ENCODE measurements around the gene HABP2. TPM values are rescaled to one million over a fixed set of nuclear protein-coding genes. Genes with fewer than 3 reads are reported as not detected.

The HABP2 gene
- total RNA-seq, 1 experiment from 2014 or later, result 0.09 TPM

- no peak for DNase-seq (ENCODE audit: low spot score)
- ChIA-PET CTCF (interaction anchor here (1.1 kb wide), 1 partner anchor 131 kb away, joined by 3 read pairs; no protein-coding TSS in a partner anchor), POLR2A (no interaction called here)
- no peak for ATAC-seq
- Mint-ChIP-seq H3K9me3 (peaks cover 9% of the 10 kb centered on the region), H3K4me1 (0 out of 2 replicates have a peak, but pooled peaks cover 2% of the 10 kb centered on the region), H3K27ac (no peak overlapping the region), H3K36me3 (peaks cover 5% of the 10 kb centered on the region), H3K27me3 (ENCODE audit: low read depth) (peaks cover 7% of the 10 kb centered on the region), H3K4me3 (no peak overlapping the region)
- TF ChIP-seq RELA (CRISPR knock-in tag; IDR thresholded peaks at IDR 0.05; ENCODE audit: borderline replicate concordance), result no peak
- TF ChIP-seq OVOL2 (CRISPR knock-in tag; IDR thresholded peaks at IDR 0.05; ENCODE audit: borderline replicate concordance), result no peak
- TF ChIP-seq NFATC4 (CRISPR knock-in tag; IDR thresholded peaks at IDR 0.05), result no peak
These were observed 36.8 kb upstream of the HABP2 start for GRCh38 chr10:113516061-113516460.

GRCh38 chr10:113517165-113517900 is 35.5 kb upstream of the HABP2 start:
- TF ChIP-seq OVOL2 (CRISPR knock-in tag; IDR thresholded peaks at IDR 0.05; ENCODE audit: borderline replicate concordance), result no peak
- TF ChIP-seq CDX4 (CRISPR knock-in tag; IDR thresholded peaks at IDR 0.05; ENCODE audit: borderline replicate concordance), result no peak
- TF ChIP-seq PRRX2 (CRISPR knock-in tag; IDR thresholded peaks at IDR 0.05), result no peak
- TF ChIP-seq E2F4 (CRISPR knock-in tag; IDR thresholded peaks at IDR 0.05; ENCODE audit: borderline replicate concordance, low read depth), result no peak
- TF ChIP-seq FOXJ3 (CRISPR knock-in tag; IDR thresholded peaks at IDR 0.05; ENCODE audit: borderline replicate concordance), result no peak
- no peak for TF ChIP-seq NR3C1 (CRISPR knock-in tag; conservative IDR thresholded peaks at IDR 0.05; ENCODE audit: low read depth)
- TF ChIP-seq FOXP4 (CRISPR knock-in tag; IDR thresholded peaks at IDR 0.05), result no peak
- no peak for TF ChIP-seq ZNF423 (CRISPR knock-in tag; IDR thresholded peaks at IDR 0.05)
- no peak for TF ChIP-seq NFYB (CRISPR knock-in tag; conservative IDR thresholded peaks at IDR 0.05; ENCODE audit: low read depth)
- TF ChIP-seq ZBTB21 (CRISPR knock-in tag; IDR thresholded peaks at IDR 0.05; ENCODE audit: borderline replicate concordance), result no peak
- TF ChIP-seq NR2C2 (CRISPR knock-in tag; IDR thresholded peaks at IDR 0.05), result no peak
- TF ChIP-seq EMX1 (CRISPR knock-in tag; IDR thresholded peaks at IDR 0.05), result no peak
- no peak for TF ChIP-seq ZBTB43 (CRISPR knock-in tag; IDR thresholded peaks at IDR 0.05)
- TF ChIP-seq HMGA2 (CRISPR knock-in tag; IDR thresholded peaks at IDR 0.05), result no peak
- DNase-seq (ENCODE audit: low spot score), result no peak
- CTCF ChIA-PET, result no interaction called here
- Mint-ChIP-seq H3K36me3 (no peaks in the 10 kb centered on the region), H3K27ac (no peak overlapping the region), H3K27me3 (ENCODE audit: low read depth) (no peaks in the 10 kb centered on the region; the same call in 1 of the 2 replicates), H3K9me3 (no peaks in the 10 kb centered on the region; the same call in 1 of the 2 replicates), H3K4me1 (0 out of 2 replicates have a peak, but pooled peaks cover 2% of the 10 kb centered on the region), H3K4me3 (no peak overlapping the region)
- POLR2A ChIA-PET, result no interaction called here
- ATAC-seq, result no peak

- DNase-seq (ENCODE audit: low spot score) (no peak), ATAC-seq (no peak)
- Mint-ChIP-seq H3K9me3 (peaks cover 3% of the 10 kb centered on the region), H3K4me1 (peaks cover 2% of the 10 kb centered on the region; the same call in 1 of the 2 replicates), H3K4me3 (no peak overlapping the region), H3K27ac (no peak overlapping the region), H3K36me3 (no peaks in the 10 kb centered on the region), H3K27me3 (ENCODE audit: low read depth) (no peaks in the 10 kb centered on the region; the same call in 1 of the 2 replicates)
- ChIA-PET CTCF (no interaction called here), POLR2A (no interaction called here)
- TF ChIP-seq NR2C2 (CRISPR knock-in tag; IDR thresholded peaks at IDR 0.05) (no peak), ZNF263 (CRISPR knock-in tag; IDR thresholded peaks at IDR 0.05; ENCODE audit: low read depth) (no peak), E2F1 (CRISPR knock-in tag; IDR thresholded peaks at IDR 0.05) (no peak), RORB (CRISPR knock-in tag; IDR thresholded peaks at IDR 0.05) (no peak), CTCF (IDR thresholded peaks at IDR 0.05) (no peak), ZNF671 (CRISPR knock-in tag; IDR thresholded peaks at IDR 0.05) (no peak), GRHL2 (CRISPR knock-in tag; IDR thresholded peaks at IDR 0.05; ENCODE audit: insufficient replicate concordance, severe bottlenecking) (no peak), NR3C1 (CRISPR knock-in tag; conservative IDR thresholded peaks at IDR 0.05; ENCODE audit: low read depth) (no peak), EMX1 (CRISPR knock-in tag; IDR thresholded peaks at IDR 0.05) (no peak), MYBL2 (CRISPR knock-in tag; IDR thresholded peaks at IDR 0.05) (no peak), ATF1 (CRISPR knock-in tag; IDR thresholded peaks at IDR 0.05) (no peak)
These were observed 35.0 kb upstream of the HABP2 start for GRCh38 chr10:113517901-113518260.

All from WTC11 (cell line).